Esophagus mucosa (tissue), 1 donor: ENCODE measurements around the gene SDSL. TPM values are rescaled to one million over a fixed set of nuclear protein-coding genes. Genes with fewer than 3 reads are reported as not detected.

ENCODE experiments used
- ATAC-seq: fragments of 200-7000 bp; cut with Tn5 transposase; one replicate; pipeline ENCODE4 v1.9.1; 2020
- total RNA-seq: library from RNA; stranded (reverse); gene quantifications from one replicate; pipeline ENCODE4 v1.2.4, GENCODE V29; 2023
- donor health status: DM: yes; HTN: yes; CAD: no.

SDSL gene
- total RNA-seq, 1 donor from 2014 or later: 2.3 TPM

DNA sequence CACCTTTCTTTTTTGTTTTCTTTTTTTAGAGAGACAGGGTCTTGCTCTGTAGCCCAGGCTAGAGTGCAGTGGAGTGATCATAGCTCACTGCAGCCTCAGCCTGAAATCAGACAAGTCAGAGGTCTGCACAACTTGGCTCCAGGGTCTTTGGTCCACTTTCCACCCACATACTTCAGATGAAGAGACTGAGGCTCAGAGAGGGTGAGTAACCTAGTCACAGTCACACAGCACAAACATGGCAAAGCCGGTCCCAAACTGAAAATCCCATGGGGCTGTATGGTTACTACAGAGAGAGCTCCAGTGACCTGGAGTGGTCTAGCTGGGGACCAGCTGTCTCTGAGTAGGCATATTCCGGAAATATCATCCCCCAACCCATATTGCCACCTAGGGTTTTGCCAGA, 30.3 kb downstream of the SDSL start:
- no peak for ATAC-seq

DNA sequence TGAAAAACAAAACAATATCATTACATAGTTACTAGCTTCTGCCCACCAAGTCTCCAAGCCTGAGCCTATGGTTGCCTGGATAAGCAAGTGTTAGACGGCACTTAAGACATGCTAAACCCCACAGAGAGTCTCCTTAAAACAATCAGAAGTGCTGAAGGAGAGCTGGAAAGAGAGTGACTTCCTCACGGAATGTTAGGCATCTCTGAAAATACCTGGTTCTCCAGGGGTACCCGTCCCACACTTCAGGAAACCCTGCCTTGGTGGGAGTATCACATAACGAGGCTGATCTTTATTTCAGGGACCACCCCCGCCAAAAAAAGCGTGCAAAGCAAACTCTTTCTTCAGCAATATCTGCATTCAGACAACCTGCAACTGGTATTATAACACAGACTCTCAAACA, 31.1 kb downstream of the SDSL start:
- no peak for ATAC-seq

DNA sequence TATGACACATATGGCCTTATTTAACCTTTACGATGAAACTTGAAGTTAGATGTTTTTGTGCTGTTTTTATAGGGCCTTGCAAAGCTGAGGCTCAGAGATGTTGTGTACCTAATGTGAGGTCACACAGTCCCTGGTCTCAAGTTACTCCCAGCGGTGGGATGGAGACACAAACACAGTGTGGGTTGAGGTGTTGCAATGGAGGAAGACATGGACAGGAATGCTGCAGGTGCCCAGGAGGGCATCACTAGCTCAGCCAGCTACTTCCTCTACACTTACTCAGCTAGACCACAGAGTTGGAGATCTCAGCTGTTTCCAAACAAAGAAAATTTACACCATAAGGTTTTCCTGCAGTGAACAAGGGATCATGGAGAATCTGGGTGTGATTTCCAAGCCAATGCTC, 34.0 kb downstream of the SDSL start:
- no peak for ATAC-seq

DNA sequence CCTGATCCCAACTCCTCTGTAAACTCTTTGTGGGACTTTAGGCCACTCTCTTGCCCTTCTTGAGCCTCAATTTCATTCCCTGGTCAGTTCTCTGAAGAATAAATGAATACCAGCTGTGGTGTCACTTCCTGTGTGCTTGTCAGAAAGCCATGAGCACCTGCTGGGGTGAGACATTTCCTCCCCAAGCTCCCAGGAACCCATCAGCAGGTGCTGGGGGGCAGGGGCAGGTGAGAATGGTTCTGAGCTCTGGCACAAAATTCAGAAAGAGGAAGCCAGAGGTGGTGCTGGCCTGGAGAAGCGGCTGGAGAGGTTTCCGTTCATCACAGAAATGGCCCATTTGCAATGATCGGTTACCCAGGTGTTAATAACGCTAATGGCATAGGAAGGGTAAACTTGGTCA, 34.6 kb downstream of the SDSL start:
- ATAC-seq: no peak

DNA sequence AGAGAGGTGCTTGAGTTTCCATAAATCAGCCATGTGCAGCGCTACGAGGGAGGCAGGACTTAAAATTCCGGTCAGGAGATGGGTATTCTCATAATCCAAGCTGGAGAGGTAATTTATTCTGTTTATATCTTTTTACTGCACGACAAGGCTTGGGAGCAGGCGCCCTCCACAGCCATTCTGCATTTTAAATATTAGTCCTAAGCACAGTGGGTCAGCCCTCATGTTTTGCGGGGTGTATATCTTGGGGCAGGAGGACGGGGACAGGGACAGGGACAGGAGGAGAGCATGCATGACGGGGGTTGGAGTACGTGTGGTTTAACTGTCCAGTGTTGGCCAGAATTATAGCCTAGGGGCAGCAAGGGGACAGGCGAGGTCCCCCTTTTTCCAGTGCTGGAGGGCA, 35.0 kb downstream of the SDSL start:
- no peak for ATAC-seq

DNA sequence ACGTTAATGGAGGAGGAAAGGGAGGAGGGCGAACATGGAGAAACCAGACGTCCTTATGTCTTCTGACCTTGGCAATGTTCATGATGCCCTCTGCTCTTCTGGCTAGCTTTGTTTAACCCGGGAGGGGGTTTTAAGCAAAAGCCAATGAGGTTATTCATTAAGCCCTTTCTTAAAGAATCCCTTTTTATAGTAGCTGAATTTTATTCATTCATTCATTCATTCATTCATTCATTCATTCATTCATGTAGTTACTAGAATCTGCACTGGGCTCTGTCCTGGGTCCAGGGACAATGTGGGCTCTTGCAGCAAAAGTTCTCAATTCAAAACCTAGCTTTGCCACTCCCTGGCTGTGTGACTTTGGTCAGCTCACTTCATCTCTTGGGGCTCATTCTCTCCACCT, 35.5 kb downstream of the SDSL start:
- ATAC-seq: no peak

DNA sequence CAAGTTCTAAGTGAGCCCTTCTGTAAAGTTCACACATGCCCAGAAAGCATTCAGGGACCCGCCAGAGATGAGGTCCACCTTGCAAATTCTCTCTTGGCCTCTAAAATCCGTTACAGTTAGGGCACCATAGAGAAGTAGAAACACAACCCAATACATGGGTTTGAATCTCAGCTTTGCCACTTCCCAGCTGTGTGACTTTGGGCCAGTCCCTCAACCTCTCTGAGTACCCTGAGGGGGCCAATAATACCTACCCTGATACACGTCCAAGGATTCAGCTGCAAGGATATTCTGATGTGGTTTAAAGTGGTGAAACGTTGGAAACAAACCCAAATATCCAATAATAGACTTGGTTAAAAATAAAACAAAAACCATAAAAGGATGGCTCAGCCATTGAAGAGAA, 37.8 kb downstream of the SDSL start:
- no peak for ATAC-seq

DNA sequence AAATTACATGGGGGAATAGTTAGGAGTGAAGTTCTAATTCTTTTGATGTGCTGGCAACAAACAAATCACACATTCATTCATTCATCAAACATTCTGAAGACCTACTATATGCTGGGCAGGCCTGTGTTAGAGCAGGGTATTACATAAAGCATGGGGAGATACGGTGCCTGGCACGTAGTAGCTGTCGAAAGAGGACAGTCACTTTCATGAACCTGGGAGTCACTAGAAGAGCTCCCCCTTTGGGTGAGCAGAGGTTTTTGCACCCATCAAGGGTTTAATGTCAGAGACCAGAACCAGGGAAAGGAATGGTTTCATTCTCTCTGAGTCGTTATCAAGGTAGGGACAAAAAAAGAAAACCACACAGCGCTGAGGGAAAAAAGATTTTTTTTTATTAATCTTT, 39.5 kb downstream of the SDSL start:
- ATAC-seq: no peak

DNA sequence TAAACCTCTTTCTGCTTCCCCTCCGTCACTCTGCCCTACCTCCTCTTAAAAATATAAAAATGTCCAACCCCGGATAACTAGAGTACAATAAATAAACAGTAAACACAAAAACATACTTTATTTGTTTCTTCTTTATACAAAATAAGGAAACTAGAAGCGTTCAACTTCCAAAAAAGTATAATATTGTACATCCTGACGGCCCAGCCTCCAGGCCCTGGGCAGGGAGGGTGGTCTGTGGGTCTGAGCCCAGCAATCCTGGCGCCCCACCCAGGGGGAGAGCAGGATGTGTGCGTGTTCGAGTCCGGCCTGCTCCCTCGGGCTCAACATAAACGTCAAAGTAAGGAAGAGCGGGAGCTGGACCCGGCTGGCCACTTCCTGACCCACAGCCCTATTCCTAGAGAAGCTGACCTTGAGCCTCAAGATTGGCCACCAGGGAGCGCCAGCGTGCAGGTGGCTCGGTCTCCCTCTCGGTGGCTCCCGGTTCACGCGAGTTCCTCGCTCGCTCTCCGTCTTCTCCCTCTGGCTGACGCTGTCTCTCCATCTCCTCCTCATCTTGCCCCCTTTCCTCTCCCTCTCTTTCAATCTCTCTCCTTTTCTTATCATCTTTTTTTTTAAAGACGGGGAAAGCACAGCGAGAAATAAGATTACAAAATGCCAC, 40.1 kb downstream of the SDSL start:
- ATAC-seq: peak; percentile 67

DNA sequence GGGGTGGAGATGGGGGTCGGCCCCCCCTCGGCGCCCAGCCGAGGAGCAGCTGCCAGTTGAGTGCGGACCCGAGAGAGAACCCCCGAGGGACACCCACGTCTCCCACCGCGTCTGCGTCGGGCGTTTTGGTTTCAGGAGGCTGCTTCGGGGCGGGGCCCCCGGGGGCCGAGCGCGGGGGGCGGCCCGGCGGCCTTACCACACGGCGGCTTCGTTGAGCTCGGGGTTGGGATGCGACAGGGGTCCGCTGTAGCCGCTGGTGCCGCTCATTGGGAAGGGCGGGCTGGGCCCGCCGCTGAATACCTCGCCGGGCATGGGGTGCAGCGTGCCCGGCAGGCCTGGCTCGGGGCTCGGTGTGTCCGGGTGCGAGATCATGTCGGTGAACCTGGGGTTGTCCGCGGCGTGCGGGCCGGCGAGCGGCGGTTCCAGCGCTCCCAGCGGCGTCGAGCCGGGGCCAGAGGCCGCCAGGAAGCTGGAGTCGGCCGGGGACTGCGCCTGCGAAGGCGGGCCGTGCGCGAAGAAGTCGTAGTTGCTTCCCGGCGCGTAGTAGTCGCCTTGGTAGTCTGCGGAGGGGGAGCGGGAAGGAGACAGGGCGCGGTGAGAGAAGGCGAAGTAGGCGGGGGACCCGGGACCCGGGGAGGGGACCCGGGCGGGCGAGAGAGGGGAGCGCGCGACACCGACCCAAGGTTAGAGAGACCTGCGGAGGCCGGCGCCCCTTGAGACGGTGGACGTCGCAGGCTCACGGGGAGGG, 41.0 kb downstream of the SDSL start:
- ATAC-seq: no peak

DNA sequence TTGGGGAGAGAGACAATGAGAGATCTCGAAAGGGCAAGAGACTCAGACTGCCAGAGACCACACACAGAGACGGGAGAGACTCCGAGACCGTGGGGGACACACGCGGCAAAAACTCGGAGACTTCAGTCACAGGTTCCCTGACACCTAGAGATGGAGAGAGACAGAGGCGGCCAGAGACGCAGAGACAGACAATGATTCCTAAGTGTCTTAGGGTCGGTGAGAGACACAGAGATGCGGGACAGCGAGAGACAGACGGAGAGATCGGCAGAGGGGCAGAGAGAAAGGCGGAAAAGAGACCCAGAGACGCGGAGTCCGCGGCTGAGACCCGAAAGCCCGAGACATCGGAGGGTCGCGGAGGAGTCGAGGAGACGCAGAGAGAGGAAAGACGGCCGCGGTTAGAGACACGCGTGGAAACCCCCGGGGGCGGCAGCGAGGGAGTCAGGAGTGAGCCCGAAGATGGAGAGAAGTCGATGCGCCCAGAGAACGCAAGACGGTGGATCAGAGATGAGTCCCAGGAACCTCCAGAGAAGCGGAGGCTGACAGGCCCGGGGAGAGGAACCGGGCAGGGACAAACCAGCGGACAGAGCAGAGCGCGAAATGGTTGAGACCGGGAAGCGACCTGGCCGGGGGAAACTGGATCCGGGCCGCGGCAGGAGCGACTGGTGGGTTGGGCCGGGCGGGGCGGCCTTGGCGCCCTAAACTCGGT, 41.7 kb downstream of the SDSL start:
- ATAC-seq: no peak

DNA sequence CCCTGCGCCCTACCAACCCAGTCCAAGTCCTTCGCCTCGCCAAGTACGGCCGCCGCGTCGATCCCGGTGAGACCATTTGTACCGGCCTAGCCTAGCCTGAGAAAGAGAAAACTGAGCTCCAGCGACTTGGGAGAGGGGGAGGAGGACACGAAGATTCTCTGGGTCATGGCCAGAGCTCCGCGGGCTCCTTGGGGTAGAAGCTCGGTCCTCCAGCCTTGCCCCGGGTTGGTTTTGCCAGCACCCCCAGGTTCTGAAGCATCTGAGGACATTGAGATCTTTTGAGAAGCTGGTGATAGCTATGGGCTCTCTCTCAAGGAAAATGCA, 42.2 kb downstream of the SDSL start:
- no peak for ATAC-seq

DNA sequence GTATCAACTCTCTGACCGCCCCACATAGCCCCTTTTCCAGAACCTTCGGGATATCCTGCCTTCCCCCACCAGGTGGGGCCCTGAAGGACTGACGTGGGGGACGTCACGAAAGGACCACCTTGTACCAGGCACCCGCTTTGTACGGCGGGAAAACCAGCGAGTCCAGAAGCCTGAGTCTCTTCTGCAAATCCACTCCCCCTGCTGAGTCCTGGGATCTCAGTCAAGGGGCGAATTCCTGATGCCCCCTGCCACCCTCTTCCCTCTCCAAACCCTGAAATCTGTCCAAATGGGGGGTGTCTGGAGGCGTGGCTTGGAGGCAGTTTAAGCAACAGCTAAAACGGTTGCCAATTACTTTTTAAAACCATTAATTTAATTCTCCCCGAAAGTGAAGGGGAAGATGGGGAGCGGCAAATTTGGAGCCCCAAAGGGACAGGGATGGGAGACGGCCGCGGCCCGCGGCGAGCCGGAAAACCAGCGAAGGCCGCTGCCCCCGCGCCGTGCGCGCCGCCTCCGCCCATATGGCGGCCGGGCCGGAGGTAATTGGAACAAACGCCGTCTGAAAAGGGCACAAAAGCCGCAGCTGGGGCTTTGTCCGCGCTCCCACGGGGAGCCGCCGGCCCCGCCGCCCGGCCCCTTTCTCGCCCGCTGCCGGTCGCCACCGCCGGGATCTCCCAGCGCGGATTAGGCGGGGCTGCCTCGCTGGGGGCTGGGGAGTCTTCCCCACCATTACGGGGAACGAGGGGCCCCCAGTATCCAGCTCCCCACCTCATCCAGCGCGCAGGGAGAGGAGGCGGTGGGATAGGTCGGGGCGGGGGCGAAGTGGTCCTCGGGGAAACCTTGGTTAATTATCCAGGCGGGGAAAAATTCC, 42.9 kb downstream of the SDSL start:
- no peak for ATAC-seq

DNA sequence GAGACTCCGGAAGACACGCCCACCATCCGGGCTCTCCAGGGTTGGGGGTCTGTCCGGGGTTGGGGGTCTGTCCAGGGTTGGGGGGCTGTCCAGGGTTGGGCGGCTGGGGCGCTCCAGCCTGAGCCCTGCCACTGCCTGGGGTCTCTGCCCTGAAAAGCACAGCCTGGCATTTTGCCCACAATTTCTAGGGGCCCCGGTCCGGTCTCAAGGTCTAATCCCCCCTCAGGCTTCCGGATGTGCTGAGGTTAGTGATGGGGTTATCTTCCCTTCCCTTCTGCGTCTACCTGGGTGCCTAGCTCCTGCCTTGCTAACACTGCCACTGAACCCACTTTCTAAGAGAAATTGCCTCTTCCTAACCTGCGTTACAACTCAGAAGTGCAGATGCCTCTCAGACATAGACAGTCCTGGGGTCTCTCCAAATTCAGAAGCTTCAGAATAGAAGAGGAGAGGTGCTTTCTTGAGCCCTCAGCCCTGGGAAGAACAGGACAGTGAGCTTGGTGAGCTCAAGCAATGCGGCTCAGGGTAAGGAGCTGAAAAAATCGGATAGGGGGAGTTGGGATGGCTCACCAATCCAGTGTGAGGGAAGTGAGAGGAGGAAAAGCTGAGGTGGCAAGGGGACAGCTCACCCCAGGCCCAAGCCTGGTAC, 43.8 kb downstream of the SDSL start:
- no peak for ATAC-seq

DNA sequence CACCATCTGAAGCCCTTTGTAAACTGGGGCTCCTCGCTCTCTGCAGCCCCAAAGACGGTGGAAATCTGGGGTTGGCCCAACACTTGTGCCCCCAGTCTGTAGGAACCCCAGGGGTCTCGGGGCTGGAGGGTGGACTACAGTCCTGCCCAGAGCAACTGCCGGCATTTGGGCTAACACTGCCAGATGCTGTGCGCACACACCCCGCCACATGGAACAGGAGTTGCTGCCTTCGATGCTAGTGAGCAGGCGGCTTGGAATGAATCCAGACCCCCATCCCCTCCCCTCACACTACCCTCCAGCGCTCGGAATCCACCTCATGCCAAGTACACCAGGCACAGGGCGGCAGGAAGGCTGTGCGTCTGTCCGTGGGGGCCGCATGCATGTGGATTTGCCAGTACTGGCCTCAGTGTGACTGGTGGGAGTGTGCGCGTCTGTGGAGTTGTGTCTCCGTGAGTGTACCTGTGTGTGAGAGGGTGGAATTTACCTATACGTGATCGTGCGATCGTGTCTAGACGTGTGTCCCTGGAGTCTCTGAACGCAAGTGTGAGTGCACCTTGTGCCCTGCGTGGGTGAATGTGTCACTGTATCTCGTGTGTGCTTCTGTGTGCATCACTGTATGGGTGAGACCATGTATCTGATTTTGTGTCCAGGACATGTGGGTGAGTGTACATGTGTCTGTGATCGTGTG, 44.4 kb downstream of the SDSL start:
- peak; percentile 17 for ATAC-seq

DNA sequence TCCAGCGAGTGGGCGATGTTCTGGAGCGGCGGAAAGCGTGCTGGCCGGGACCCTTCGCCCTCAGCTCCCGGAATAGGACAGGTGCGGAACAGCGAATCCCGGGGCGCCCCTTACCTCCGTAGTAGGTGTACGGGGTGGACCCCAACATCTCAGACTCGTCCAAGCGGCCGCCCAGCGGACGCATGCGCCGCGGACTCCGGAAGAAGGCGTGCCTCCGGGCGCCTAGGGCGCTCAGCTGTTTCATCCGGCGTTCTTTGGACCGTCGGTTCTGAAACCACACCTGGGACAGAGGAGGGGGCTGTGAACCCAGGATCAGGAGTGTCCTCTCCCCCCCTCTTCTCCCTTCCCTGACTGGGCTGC, 44.9 kb downstream of the SDSL start:
- ATAC-seq: no peak

DNA sequence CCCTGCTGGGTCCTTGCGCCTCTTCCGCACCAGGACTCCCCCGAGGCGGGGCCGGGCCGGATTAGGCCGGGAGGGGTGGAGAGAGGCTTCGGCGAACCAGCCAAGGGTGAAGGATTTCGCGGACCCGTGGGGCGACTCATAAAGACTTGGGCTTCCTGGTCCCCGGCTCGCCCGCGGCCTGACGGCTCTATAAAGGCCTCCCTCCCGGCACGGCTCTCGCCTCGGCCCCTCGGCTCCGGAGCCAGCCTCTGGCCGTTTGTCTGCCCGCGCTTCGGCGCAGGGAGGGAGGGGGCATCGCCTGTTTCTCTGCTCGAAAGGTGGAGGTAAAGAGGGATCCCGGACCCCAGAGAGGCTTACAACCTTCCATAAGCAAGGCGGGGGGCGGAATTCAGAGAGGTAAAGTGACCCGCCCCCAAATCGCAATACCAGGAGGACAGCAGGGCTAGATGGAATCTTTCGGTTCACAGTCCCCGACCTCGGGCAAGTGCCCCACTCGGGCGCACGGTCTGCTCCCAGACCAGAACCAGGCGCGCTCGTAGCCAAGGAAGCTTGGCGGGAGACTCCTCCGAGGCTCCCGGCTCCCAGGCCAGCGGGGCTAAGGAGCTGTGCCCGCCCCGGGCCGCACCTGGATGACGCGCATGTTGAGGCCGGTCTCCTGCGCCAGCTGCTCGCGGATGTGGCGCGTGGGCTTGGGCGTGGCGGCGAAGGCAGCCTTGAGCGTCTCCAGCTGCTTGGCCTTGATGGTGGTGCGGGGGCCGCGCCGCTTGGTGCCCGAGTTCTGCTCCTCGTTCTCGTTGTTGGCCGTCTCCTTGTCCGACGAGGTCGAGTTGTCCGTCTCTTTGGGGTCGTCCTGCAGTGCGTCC, 45.6 kb downstream of the SDSL start:
- peak; percentile 73 for ATAC-seq

DNA sequence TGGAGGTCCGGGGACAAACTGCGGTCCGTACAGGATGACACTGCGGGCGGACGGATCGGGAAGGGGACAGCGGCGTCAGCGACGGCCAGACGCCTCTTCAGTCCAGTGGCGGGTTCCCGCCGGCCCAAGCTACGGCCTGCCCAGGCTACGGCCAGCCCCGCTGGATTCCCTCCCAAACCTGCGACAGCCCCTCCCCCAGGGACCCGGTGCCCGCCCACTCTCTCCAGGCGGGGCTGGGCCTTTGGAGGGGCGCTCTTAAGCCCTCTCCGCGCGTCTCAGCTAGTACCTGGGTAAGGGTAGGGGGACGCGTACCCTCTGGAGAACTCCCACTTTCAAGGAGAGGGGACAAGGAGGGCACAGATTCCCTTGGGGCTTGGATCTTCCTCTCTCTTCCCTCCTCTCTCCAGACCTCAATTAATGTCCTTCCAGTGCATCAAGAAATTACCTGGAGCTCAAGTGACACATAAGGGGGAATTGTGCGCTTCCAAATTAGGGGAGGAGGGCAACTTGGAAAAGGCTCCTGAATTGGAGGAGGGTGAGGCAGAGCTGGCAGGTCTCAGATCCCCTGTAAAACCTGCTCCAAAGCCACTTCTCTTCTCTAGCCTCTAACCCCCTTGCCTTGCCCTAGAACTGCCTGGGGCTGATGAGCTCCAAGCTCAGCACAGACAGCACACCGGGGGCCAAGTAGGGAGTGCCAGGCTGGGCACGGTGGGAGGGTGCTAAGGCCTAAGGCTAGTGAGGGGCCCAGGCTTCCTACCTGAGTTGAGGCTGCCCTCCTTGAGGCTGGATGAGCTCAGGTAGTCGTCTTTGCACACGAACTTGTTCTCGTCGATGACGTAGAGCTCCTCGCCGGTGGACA, 46.4 kb downstream of the SDSL start:
- ATAC-seq: no peak

DNA sequence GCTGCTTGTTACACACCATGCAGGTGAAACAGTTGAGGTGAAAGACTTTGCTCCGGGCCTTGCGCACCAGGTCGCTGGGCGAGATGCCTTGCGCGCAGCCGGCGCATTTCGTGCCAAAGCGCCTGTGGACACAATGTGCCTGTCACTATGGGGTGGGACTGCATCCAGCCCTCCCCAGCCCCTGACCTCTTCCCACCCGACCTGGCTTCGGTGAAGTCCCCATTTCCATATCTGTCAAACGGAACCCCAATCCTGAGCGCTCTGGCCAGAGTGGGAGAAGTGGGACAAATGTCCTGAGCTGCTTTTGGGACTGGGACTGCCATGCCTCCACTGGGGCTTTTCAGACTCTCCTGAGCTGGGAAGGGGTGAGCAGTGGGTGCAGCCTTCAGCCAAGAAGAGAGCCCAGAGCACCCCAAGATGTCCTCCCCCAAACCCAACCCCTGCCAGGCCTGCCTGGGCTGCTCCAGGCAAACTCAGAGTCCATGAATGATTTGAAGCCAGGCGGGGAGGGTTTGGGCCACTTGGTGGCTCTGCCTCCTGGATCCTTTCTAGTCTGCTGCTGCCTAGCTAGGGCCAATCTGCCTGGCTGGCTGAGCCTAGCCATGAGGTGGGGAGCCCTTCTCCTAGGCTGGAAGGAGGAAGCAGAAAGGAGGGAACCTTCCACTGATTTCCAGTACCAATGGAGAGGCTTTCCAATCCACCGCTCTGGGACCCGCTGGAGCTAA, 47.2 kb downstream of the SDSL start:
- ATAC-seq: no peak
